Peyer's patch (tissue), 4 donors: ENCODE data around the gene PIK3C2G. TPM values are rescaled to one million over a fixed set of nuclear protein-coding genes. Genes with fewer than 3 reads are reported as not detected.

ENCODE experiments used
- DNase-seq, 3 donors: peaks; one replicate each; pipeline ENCODE4 v3.0.0-alpha.2; 2017 to 2019
- H3K27ac ChIP-seq, 4 donors: fragments of 200-600 bp; sonication (generic); one replicate each; pipeline ENCODE4 v1.5.1; 2016 to 2019
- H3K27me3 ChIP-seq, 2 donors: fragments of 200-600 bp; sonication (generic); one replicate each; pipeline ENCODE4 v1.5.1; 2019
- H3K36me3 ChIP-seq, 3 donors: fragments of 200-600 bp; sonication (generic); one replicate each; pipeline ENCODE4 v1.5.1; 2016 to 2019
- H3K4me1 ChIP-seq, 4 donors: fragments of 200-600 bp; sonication (generic); one replicate each; pipeline ENCODE4 v1.5.1; 2016 to 2019
- H3K4me3 ChIP-seq, 4 donors: fragments of 200-600 bp; sonication (generic); 1 replicate in 3 of 4; 2 replicates in 1 of 4; pipeline ENCODE4 v1.5.1; 2016 to 2019; ENCODE audit warnings: mild to moderate bottlenecking in 1 of 4
- H3K9me3 ChIP-seq, 4 donors: fragments of 200-600 bp; sonication (generic); one replicate each; pipeline ENCODE4 v1.5.1; 2016 to 2019; ENCODE audit warnings: mild to moderate bottlenecking in 1 of 4
- POLR2A ChIP-seq, 2 donors: fragments of 450-650 bp; IDR thresholded peaks; one replicate each; pipeline ENCODE4 v1.5.1; 2017; ENCODE audit warnings: antibody characterized with exemption in 2 of 2, mild to moderate bottlenecking in 2 of 2, moderate library complexity in 2 of 2
- total RNA-seq, 4 donors: library from RNA; depleted of rRNA; stranded (reverse); fragments of >200 nt; gene quantifications; one replicate each; pipeline ENCODE4 v1.1.0, GENCODE V29; 2016
- TF ChIP-seq, protein P1 (sequence below), 6 experiments: fragments of 450-650 bp in 4 of 6; fragments of 200-600 bp in 2 of 6; sonication (generic) in 1 of 6; IDR thresholded peaks; one replicate each; pipeline ENCODE4 v1.5.1; 2017 to 2019; ENCODE audit warnings: antibody characterized with exemption in 6 of 6, mild to moderate bottlenecking in 3 of 6, moderate library complexity in 1 of 6

The PIK3C2G gene
- total RNA-seq, 4 donors from 2014 or later, result 4.1 to 32.1 (median 24.6) TPM

DNA sequence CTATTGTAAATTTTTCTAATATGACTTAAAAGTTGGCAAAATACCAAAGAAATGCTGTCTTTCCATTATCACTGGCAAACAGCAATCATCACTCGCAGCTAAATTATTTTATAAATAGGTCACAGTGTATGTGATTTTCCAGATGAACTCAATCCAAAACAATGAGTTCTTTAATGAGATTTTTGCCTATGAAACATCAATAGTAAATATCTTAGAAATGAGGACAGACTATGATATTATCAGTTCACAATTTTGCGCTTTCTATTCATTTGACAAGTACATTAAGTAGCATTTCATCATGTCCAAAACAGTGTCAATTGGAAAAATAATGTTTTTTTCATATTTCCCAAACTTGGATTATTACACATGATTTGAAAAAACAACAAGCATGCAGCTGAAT, 65.7 kb downstream of the PIK3C2G start:
- no peaks in the 10 kb centered on the region for H3K9me3 ChIP-seq

DNA sequence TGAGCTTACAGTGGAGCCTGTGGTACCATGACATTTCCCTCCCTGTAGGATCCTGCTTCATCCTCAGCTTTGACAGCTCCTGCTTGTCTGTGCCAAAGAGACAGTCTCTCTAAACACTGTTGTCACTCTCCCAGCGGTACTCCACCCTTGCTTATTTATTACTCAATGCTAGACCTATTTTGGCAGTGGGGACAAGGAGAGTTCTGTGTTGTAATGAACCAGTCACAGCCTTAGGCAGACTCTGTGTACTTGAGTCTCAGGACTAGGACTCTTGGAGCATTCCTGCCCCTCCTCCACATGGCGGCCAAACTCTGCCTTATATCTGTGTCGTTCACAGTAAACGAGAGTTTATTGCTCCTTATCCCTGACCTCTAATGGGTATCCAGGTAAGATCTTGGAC, 70.9 kb downstream of the PIK3C2G start:
- Histone ChIP-seq H3K27me3 (no peaks in the 10 kb centered on the region), H3K4me3 (no peak overlapping the region), H3K4me1 (no peaks in the 10 kb centered on the region), H3K27ac (no peak overlapping the region), H3K9me3 (no peaks in the 10 kb centered on the region), H3K36me3 (no peaks in the 10 kb centered on the region)
- DNase-seq, result no peak
- TF ChIP-seq, protein P1, sequence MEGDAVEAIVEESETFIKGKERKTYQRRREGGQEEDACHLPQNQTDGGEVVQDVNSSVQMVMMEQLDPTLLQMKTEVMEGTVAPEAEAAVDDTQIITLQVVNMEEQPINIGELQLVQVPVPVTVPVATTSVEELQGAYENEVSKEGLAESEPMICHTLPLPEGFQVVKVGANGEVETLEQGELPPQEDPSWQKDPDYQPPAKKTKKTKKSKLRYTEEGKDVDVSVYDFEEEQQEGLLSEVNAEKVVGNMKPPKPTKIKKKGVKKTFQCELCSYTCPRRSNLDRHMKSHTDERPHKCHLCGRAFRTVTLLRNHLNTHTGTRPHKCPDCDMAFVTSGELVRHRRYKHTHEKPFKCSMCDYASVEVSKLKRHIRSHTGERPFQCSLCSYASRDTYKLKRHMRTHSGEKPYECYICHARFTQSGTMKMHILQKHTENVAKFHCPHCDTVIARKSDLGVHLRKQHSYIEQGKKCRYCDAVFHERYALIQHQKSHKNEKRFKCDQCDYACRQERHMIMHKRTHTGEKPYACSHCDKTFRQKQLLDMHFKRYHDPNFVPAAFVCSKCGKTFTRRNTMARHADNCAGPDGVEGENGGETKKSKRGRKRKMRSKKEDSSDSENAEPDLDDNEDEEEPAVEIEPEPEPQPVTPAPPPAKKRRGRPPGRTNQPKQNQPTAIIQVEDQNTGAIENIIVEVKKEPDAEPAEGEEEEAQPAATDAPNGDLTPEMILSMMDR (IDR thresholded peaks at IDR 0.05), result no peak
- no peak for TF ChIP-seq POLR2A (IDR thresholded peaks at IDR 0.05)

More for the DNA sequence above, 65.7 kb downstream of the PIK3C2G start:
- no peaks in the 10 kb centered on the region for H3K27me3 ChIP-seq
- TF ChIP-seq, protein P1 (IDR thresholded peaks at IDR 0.05), result no peak
- TF ChIP-seq POLR2A (IDR thresholded peaks at IDR 0.05), result no peak
- H3K27ac ChIP-seq, result no peak overlapping the region
- H3K36me3 ChIP-seq, result no peaks in the 10 kb centered on the region
- H3K4me1 ChIP-seq, result no peaks in the 10 kb centered on the region
- no peak for DNase-seq
- H3K4me3 ChIP-seq, result no peak overlapping the region

DNA sequence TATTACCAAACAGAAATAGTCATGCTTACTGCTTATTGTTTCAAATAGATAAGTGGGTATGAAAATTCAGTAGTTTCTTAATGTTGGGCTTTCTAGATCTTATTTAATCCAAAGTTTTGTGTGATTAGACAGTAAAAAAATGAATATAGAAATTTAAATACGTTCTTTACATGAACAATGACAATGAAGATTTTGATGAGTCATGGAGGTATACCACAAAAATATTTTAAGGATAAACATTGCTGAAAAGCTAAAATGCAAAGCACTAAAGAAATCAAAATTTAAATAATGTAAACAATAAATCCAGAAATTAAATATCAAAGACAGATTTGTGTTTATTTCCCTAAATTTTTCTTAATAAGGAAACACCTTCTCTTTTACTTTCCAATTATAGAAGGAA, 78.3 kb downstream of the PIK3C2G start:
- TF ChIP-seq, protein P1 (IDR thresholded peaks at IDR 0.05), result no peak
- TF ChIP-seq POLR2A (IDR thresholded peaks at IDR 0.05), result no peak
- Histone ChIP-seq H3K4me3 (no peak overlapping the region), H3K9me3 (no peaks in the 10 kb centered on the region), H3K27ac (no peak overlapping the region), H3K36me3 (no peaks in the 10 kb centered on the region), H3K27me3 (no peaks in the 10 kb centered on the region), H3K4me1 (no peaks in the 10 kb centered on the region)
- DNase-seq, result no peak

DNA sequence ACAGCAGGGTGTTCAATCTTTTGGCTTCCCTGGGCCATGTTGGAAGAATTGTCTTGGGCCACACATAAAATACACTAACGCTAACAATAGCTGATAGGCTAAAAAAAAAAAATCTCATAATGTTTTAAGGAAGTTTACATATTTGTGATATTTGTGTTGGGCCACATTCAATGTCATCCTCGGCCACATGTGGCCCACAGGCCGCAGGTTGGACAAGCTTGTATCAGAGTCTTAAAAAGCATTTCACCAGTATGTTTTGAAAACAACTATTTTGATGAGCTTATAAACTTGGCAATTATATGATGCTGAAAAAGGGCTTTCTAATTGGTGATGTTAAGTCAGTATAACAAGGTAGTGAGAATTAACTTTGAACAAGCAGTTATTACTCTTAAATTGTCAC, 78.9 kb downstream of the PIK3C2G start:
- H3K4me1 ChIP-seq, result no peaks in the 10 kb centered on the region
- H3K4me3 ChIP-seq, result no peak overlapping the region
- no peak for TF ChIP-seq POLR2A (IDR thresholded peaks at IDR 0.05)
- TF ChIP-seq, protein P1 (IDR thresholded peaks at IDR 0.05), result no peak
- H3K27me3 ChIP-seq, result no peaks in the 10 kb centered on the region
- no peaks in the 10 kb centered on the region for H3K36me3 ChIP-seq
- no peaks in the 10 kb centered on the region for H3K9me3 ChIP-seq
- H3K27ac ChIP-seq, result no peak overlapping the region
- DNase-seq, result no peak

DNA sequence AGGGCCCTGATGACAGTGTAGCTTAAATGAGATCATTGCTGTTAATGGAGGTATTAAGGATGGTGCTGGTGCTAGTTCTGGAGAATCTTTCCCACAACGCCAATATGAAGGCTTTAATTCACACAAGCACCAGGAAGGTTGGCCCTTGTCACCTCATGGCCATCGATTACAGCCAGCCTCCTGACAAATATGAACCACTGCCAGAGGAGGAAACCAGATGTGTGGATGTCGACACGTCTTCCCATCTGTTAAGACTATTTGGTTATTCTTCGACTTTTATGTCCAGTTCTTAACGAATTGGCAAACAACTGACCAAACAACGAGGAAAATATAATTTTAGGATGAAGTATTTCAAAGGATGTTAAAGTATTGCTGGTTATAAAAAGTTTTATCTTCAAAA, 79.5 kb downstream of the PIK3C2G start:
- DNase-seq, result no peak
- Histone ChIP-seq H3K27ac (no peak overlapping the region), H3K4me1 (no peaks in the 10 kb centered on the region), H3K9me3 (no peaks in the 10 kb centered on the region), H3K4me3 (no peak overlapping the region), H3K27me3 (no peaks in the 10 kb centered on the region), H3K36me3 (no peaks in the 10 kb centered on the region)
- TF ChIP-seq, protein P1 (IDR thresholded peaks at IDR 0.05), result no peak
- TF ChIP-seq POLR2A (IDR thresholded peaks at IDR 0.05), result no peak

DNA sequence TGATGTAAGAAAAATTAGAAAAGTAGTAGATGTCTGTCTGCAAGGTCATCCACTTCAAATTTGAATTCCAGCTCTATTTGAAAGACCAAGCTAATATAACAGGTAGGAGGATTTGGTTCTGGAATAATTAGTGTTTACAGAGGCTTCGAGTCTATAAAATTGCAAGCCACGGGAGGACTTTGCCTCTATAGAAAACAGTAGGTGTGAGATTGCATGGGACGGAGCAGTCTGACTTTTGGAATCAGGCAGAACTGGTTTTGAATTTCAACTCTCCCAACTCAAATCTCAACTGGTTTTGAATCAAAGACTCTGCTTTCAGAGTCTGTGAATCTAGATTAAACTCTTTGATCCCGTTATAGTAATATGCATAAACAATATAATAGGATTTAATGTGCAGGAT, 82.4 kb downstream of the PIK3C2G start:
- Histone ChIP-seq H3K4me1 (no peaks in the 10 kb centered on the region), H3K4me3 (no peak overlapping the region), H3K36me3 (no peaks in the 10 kb centered on the region), H3K27ac (no peak overlapping the region), H3K27me3 (no peaks in the 10 kb centered on the region), H3K9me3 (no peaks in the 10 kb centered on the region)
- no peak for DNase-seq
- no peak for TF ChIP-seq POLR2A (IDR thresholded peaks at IDR 0.05)
- TF ChIP-seq, protein P1 (IDR thresholded peaks at IDR 0.05), result no peak
